Measurements from ENCODE around the gene TANC1.

Gene TANC1

GRCh38 chr2:158968396-158969161 lies at the start of gene TANC1:
Gene TANC1, plus strand, starts transcription at chr2:158968640. Its CDS starts 97,271 bp downstream, at chr2:159065911.
- DNase-seq, result peak; percentile 53

DNA sequence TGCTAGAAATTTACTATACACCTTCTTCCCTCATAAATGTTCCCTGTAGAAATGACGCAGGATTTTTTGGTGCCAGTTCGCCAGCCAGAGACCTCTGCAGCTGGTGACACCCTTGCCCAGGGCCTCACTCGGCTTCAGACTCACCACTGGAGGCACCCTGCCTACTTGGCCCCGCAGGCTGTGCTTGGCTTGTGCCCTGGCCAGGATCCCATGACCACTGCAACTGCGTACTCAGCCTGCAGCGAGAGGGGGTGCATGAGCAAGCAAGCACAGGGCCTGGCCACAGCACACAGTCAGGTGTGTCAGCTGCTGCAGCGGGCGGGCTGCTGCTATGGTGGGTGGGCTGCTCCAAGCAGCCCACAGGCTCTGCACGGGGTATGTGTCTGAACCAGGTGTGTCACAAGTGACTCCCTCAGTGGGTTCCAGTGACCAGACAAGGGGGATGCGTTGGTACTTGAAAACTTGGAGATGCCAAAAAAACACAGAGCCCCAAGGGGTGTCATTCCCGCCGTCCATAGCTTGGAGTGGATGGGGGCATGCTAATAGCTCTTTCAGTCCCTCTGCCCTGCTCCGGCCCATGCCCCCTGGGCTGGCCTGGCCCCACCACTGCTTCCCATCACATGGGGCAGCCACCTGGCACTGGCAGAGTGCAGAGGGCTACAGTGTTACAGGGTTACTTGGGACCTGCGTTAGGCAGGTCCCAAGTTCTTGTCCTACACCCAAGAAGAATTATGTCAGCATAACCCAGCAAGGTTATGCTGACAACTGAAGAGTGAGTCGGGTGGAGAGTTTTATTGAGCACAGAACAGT lies 46.6 kb upstream of the TANC1 start:
- no peak for DNase-seq

DNA sequence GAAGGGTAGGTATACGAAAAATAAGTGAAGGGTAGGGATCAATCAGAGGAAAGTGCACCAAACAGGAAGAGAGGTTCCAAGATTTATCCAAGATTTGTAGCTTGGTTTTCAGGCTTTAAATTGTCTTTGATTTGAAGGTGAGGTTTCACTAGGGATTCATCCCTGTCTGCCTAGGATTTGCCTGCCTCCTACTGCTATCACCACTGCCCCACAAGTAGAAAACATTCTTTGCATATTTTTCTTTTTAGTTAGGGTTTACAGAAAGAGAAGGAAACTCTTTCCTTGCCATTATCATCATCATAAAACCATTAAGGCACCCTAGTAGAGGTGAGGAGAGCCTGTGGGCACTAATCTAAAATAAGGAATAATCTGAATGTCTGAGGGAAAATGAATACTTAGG lies 45.8 kb upstream of the TANC1 start:
- DNase-seq, result no peak

GRCh38 chr2:158923180-158923594 lies 45.3 kb upstream of the TANC1 start:
- peak; percentile 9 for DNase-seq

DNA sequence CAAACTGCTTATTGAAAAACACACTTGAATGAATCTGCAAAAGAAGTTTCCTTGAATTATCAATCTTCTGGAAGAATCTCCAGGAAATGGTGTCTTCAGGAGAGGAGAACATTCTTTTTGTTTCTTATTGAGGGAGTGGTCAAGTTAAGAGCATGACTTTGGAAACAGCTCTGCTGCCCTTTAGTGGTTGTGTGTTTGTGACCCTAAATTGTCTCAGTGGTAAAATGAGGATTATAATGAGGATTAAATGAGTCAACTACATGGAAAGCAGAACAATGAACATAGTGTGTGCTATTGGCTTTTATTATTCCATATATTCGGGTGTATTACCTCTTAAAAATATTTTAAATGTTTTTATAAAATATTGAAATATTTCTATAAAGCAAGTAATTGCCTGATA lies 44.8 kb upstream of the TANC1 start:
- DNase-seq, result no peak

GRCh38 chr2:158926478-158926948 lies 41.9 kb upstream of the TANC1 start:
- DNase-seq, result no peak

DNA sequence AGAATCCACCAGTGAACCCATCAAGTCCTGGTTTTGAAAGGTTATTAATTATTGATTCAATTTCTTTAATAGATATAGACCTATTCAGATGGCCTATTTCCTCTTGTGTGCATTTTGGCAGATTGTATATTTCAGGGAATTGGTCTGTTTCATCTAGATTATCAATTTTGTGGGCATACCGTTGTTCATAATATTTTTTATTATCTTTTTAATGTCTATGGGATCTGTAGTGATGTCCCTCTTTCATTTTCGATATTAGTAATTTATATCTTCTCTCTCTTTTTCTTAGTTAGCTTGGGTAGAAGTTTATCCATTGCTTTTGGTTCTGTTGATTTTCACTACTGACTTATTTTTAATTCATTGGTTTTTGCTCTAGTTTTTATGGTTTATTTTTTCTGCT lies 39.9 kb upstream of the TANC1 start:
- no peak for DNase-seq

GRCh38 chr2:158928965-158929364 lies 39.5 kb upstream of the TANC1 start:
- DNase-seq, result no peak

DNA sequence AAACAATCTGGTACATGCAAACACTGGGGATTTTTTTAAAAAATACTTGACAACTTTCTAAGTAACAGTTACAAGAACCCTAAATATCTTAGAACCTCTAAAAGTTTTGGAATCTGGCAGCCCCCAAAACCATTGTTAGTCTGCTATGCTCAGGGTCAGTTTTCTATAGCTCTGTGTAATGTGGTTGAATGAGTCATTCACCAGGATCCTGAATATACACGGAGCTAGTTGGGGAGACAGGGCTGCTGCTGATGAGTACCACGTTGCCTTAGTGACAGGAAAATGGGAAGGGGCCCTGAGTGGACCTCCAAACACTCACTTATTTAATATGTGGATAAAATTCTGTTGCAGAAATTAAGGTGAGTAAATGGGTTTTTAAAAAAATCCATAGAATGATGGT lies 36.9 kb upstream of the TANC1 start:
- DNase-seq, result no peak

DNA sequence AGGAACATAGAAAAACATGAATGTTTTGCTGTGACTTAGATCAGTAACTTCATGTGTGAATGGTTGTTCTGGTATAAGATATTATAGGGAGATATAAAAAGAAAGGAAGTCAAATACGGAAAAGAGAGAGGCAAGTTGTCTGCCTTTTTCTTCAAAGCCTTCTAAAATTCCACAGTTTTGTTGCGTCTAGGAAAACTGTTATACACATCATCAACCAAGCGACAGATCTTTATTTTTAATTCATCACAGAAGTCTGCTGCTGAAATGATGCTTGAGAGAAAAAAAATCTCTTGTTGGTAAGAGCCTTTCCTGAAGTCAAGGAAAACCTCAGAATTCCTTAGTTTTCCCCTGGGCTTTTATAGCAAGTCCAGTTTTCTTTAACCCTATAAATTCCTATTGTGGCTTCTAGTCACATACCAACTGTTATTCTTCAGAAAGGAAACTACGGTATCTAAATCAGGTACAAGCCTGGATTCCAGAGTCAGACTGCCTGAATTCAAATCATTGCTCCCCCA lies 36.3 kb upstream of the TANC1 start:
- DNase-seq, result no peak

- DNase-seq, result no peak
Observed at GRCh38 chr2:158934170-158934569, 34.3 kb upstream of the TANC1 start.

- DNase-seq, result no peak
Observed at GRCh38 chr2:158935617-158936016, 32.8 kb upstream of the TANC1 start.

DNA sequence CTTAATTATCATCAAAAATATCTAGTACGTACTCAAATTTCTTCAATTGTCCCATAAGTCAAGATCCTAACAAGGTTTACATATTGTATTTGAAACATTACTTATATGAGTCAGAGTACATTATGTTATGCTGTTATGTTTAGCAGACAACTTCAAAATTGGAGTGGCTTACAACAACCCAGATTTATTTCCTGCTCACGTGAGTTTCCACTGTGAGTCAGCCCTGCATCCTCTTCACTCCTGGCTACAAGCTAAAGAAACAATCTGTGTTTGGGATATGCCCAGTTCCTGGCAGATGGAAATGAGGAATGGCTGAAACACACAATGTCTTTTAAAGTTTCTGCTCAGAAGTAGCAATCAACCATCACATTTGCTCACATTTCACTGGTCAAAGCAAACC lies 31.5 kb upstream of the TANC1 start:
- no peak for DNase-seq

DNA sequence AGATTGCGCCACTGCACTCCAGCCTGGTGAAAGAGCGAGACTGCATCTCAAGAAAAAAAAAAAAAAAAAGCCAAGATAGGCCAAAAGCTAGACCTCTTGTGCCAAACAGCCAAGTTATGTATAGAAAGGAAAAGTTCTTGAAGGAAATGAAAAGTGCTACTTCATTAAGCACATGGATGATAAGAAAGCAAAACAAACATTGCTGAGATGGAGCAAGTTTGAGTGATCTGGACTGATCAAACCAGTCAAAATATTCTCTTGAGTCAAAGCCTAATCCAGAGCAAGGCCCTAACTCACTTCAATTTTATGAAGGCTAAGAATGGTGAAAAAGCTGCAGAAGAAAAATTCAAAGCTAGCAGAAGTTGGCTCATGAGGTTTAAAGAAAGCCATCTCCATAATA lies 28.1 kb upstream of the TANC1 start:
- no peak for DNase-seq

DNA sequence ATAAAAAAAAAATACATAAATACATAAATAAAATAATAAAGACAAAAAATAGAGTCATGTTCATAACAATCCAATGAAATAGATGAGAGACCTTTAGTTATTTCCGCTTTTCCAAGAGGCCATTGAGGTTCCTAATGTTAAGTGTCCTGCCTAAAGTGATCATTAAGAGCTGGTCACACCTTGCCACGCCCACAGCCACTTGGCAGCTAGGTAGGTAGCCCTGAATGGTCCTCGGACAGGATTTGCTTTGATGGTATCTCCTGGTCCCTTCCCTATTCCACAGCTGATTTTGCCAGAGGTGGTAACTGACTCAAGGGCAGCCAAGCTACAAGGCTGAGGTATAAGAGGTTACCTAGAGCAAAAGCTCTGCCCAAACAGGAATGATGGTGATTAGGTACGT lies 24.5 kb upstream of the TANC1 start:
- DNase-seq, result no peak

DNA sequence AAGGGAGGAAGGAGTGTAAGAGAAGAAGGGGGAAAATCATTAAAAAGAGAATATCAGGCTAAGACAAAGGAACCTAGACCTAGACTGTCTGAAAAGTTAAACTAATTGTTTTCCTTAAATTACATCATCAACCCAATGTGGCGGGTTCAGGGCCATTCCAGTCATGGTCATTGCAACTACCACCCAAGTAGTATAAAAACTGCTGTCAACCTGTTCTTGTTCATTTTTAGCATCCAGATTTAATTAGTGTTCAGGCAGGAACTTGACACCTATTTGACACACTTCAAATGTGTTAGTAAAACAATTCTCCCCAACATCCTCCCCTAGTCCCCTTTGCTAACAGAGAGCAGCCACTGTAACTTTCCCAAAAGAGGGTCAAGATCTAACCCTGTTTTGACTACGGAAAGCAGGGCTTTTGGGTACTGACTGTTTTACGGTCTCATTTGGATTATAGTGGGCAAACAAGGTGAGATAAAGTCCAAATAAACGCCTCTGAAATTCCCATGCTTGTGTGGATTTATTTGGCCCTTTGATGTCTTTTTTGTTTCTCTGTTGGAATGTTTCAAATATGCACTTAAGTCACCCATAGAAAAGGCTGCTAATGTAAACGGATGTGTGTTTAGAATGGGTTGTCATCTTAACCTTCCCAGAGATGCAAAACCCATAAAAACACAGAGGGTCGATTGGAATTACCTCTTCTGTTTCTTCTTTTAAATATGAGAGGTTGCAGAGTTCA lies 19.3 kb upstream of the TANC1 start:
- no peak for DNase-seq

- no peak for DNase-seq
Observed at GRCh38 chr2:158953454-158953853, 15.0 kb upstream of the TANC1 start.

DNA sequence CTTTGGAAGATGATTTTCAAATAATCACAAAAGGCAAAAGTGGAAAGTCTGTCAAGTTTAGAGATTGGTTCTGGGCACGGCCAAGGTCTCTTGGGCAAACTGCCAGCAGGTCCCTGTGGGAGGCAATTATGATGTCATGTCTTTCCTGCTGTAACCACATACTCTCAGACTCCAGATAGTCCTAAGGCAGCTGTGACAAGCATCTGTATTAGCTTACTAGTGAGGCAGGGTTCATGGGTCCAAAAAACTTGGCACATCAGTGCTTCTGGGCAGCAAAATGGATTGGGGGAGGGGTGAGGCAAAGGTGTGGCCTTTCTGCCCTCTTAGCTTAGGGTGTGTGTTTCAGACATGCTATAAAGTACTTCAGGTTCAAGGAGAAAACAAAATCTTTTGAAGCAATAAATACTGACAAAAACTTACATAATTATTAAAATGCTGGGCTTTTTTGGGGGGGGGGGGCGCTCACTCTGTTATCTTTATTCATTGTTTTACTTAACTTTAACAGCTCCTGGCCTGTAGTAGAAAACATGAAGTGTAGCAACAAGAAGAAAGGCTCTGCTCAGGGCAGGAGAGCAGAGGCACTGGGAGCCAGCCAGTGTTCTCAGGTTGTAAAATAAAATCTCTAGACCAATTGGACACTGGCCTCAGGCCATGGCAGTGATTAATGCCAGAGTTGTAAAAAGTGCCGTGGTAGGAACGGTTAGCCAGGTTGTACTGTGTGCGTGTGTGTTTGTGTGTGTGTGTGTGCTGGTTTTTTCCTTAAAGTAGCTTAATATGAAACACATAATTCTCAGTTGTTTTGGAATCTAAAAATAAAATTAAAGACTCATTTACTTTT lies 14.3 kb upstream of the TANC1 start:
- DNase-seq, result peak; percentile 42

DNA sequence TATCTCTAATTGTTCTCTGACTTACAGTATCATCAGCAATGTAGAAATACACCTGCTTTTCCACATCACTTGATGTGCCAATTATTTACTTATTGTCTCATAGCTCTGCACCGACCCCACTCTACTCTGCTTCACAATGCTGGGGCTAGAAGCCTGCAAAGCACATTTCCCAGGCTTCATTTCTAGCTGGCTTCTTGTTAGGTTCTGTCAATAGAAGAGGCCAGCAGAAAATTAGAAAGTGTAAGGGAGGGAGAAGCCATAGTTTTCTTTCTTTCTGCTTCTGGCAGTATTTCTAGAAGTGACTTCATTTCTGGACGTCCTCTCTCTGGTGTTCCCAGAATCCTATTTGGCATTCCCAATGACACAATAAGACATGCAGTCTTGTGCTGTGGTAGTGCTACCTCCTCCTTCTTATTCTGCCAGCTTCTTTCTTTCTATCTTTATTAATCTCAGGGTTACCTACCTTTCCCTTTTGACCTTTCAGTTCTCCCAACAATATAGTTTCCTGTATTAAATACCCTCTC lies 12.5 kb upstream of the TANC1 start:
- no peak for DNase-seq

DNA sequence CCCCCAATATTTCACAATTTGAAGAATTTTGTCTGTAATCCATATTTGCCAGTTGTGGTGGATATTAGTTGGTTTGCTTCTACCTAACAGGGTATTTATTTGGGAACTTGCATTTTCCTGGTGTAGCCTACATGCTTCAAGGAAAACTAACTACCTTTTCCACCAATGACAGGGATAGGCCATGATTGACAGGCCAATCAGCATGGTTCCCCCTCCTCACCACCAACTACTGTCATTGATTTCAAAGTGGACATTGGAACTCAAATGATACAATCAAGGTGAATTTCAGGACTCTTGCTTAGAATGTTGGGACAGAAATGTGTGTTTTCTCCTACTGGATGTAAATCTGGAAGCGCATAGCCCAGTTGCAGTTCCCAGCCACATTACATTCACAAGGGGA lies 10.1 kb upstream of the TANC1 start:
- DNase-seq, result no peak

DNA sequence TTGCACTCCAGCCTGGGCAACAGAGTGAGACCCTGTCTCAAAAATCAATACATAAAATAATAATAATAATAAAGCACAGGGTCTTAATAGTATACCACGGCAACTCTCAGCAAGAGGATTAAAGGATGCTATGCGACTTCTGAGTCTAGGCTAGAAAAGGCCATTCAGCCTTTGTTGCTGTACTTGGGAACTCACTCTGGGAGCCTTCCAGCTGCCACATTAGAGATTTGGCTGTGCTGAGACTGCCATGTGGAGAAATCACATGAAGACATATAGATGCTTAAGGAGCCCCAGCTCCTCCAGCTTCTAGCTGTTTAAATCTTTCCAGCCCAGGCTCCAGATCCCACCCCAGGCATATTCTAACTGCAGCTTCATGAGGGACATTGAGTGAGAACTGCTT lies 8.2 kb upstream of the TANC1 start:
- no peak for DNase-seq

GRCh38 chr2:158962074-158962473 lies 6.4 kb upstream of the TANC1 start:
- DNase-seq, result no peak
